WTC11 (cell line): Measurements from ENCODE around the gene VEGFB. TPM values are rescaled to one million over a fixed set of nuclear protein-coding genes. Genes with fewer than 3 reads are reported as not detected.

Source experiments
- ATAC-seq: fragments of 200-7000 bp; cut with Tn5 transposase; 2 replicates; pipeline ENCODE4 v1.10.0; 2021; ENCODE audit warnings: mild to moderate bottlenecking, moderate library complexity
- CTCF ChIA-PET: fragments of 300-600 bp; sonication (Branson Sonifier 250); formaldehyde crosslinking; loops from one replicate; lab custom pipeline; 2021; ENCODE audit warnings: antibody characterized with exemption; lab: Charles Lee
- POLR2A ChIA-PET: fragments of 350-600 bp; sonication (Branson Sonifier 250); formaldehyde crosslinking; loops from one replicate; lab custom pipeline; 2021; ENCODE audit warnings: antibody characterized with exemption; lab: Charles Lee
- DNase-seq: peaks from one replicate; pipeline ENCODE4 v3.0.0; 2021; ENCODE audit warnings: low spot score
- H3K27ac Mint-ChIP-seq: 2 replicates; pipeline ENCODE4 v1.8.0; 2021; ENCODE audit warnings: mixed read lengths
- H3K27me3 Mint-ChIP-seq: 2 replicates; pipeline ENCODE4 v1.8.0; 2021; ENCODE audit warnings: low read depth, mild to moderate bottlenecking, moderate library complexity, mixed read lengths
- H3K36me3 Mint-ChIP-seq: 2 replicates; pipeline ENCODE4 v1.8.0; 2021; ENCODE audit warnings: mixed read lengths
- H3K4me1 Mint-ChIP-seq: 2 replicates; pipeline ENCODE4 v1.8.0; 2022; ENCODE audit warnings: mixed read lengths
- H3K4me3 Mint-ChIP-seq: 2 replicates; pipeline ENCODE4 v1.8.0; 2021; ENCODE audit warnings: mild to moderate bottlenecking, moderate library complexity, mixed read lengths
- H3K9me3 Mint-ChIP-seq: 2 replicates; pipeline ENCODE4 v1.8.0; 2021; ENCODE audit warnings: mixed read lengths
- CREM ChIP-seq: sonication (generic); formaldehyde crosslinking; IDR thresholded peaks from 2 replicates; pipeline ENCODE4 v1.8.1; 2022; ENCODE audit warnings: mild to moderate bottlenecking, missing genetic modification reagents, moderate library complexity
- EMX1 ChIP-seq: fragments of 250-450 bp; sonication (Bioruptor Pico); IDR thresholded peaks from 2 replicates; pipeline ENCODE4 v1.8.0; 2021; ENCODE audit warnings: mild to moderate bottlenecking
- ESRRA ChIP-seq: sonication (generic); formaldehyde crosslinking; IDR thresholded peaks from 2 replicates; pipeline ENCODE4 v1.8.1; 2022; ENCODE audit warnings: mild to moderate bottlenecking, missing genetic modification reagents, borderline replicate concordance
- GABPB1 ChIP-seq: sonication (generic); formaldehyde crosslinking; IDR thresholded peaks from 2 replicates; pipeline ENCODE4 v1.8.1; 2023; ENCODE audit warnings: mild to moderate bottlenecking, missing genetic modification reagents
- GRHL2 ChIP-seq: fragments of 250-450 bp; sonication (Bioruptor Pico); IDR thresholded peaks from 2 replicates; pipeline ENCODE4 v1.8.0; 2022; ENCODE audit warnings: mild to moderate bottlenecking, moderate library complexity; ENCODE audit not compliant: insufficient replicate concordance, severe bottlenecking
- HMGA2 ChIP-seq: fragments of 250-450 bp; sonication (Bioruptor Pico); IDR thresholded peaks from 2 replicates; pipeline ENCODE4 v1.4.0; 2021; ENCODE audit warnings: mild to moderate bottlenecking, moderate library complexity
- KAT7 ChIP-seq: sonication (generic); formaldehyde crosslinking; IDR thresholded peaks from 2 replicates; pipeline ENCODE4 v1.8.1; 2023; ENCODE audit warnings: missing genetic modification reagents, mild to moderate bottlenecking, borderline replicate concordance
- MYBL2 ChIP-seq: sonication (generic); formaldehyde crosslinking; IDR thresholded peaks from 2 replicates; pipeline ENCODE4 v1.8.1; 2023; ENCODE audit warnings: mild to moderate bottlenecking, moderate library complexity, missing genetic modification reagents
- NR1H2 ChIP-seq: sonication (generic); formaldehyde crosslinking; IDR thresholded peaks from 2 replicates; pipeline ENCODE4 v1.9.0; 2021; ENCODE audit warnings: mild to moderate bottlenecking, moderate library complexity, missing genetic modification reagents
- OVOL2 ChIP-seq: fragments of 250-450 bp; sonication (Bioruptor Pico); IDR thresholded peaks from 2 replicates; pipeline ENCODE4 v1.9.0; 2021; ENCODE audit warnings: mild to moderate bottlenecking, borderline replicate concordance
- SMAD3 ChIP-seq: sonication (generic); formaldehyde crosslinking; IDR thresholded peaks from 2 replicates; pipeline ENCODE4 v1.8.0; 2022; ENCODE audit warnings: missing genetic modification reagents, mild to moderate bottlenecking, borderline replicate concordance
- SMAD4 ChIP-seq: sonication (generic); formaldehyde crosslinking; IDR thresholded peaks from 2 replicates; pipeline ENCODE4 v1.8.0; 2022; ENCODE audit warnings: mild to moderate bottlenecking, missing genetic modification reagents
- SOX15 ChIP-seq: fragments of 250-450 bp; sonication (Bioruptor Pico); IDR thresholded peaks from 2 replicates; pipeline ENCODE4 v1.9.0; 2021; ENCODE audit warnings: mild to moderate bottlenecking
- TP53 ChIP-seq: sonication (generic); formaldehyde crosslinking; IDR thresholded peaks from 2 replicates; pipeline ENCODE4 v1.8.1; 2023; ENCODE audit warnings: mild to moderate bottlenecking, missing genetic modification reagents
- ZBTB21 ChIP-seq: sonication (generic); formaldehyde crosslinking; IDR thresholded peaks from 2 replicates; pipeline ENCODE4 v1.8.1; 2023; ENCODE audit warnings: mild to moderate bottlenecking, missing genetic modification reagents, borderline replicate concordance
- ZNF317 ChIP-seq: sonication (generic); formaldehyde crosslinking; IDR thresholded peaks from 2 replicates; pipeline ENCODE4 v1.8.1; 2023; ENCODE audit warnings: low read depth, mild to moderate bottlenecking, moderate library complexity, missing genetic modification reagents, borderline replicate concordance
- total RNA-seq: library from RNA; stranded (reverse); gene quantifications from 3 replicates; pipeline ENCODE4 v1.2.3, GENCODE V29; 2021
- TF ChIP-seq, protein P1 (sequence below): sonication (generic); formaldehyde crosslinking; IDR thresholded peaks from 2 replicates; pipeline ENCODE4 v1.8.0; 2022; ENCODE audit warnings: mild to moderate bottlenecking, missing genetic modification reagents
- TF ChIP-seq, protein P2 (sequence below): sonication (generic); formaldehyde crosslinking; IDR thresholded peaks from 2 replicates; pipeline ENCODE4 v1.8.1; 2023; ENCODE audit warnings: mild to moderate bottlenecking, missing genetic modification reagents
- TF ChIP-seq, protein P3 (sequence below): sonication (generic); formaldehyde crosslinking; IDR thresholded peaks from 2 replicates; pipeline ENCODE4 v1.8.0; 2022; ENCODE audit warnings: mild to moderate bottlenecking, missing genetic modification reagents
- TF ChIP-seq, protein P4 (sequence below): sonication (generic); formaldehyde crosslinking; IDR thresholded peaks from 2 replicates; pipeline ENCODE4 v1.8.0; 2023; ENCODE audit warnings: missing genetic modification reagents
- TF ChIP-seq, protein P5 (sequence below): sonication (generic); formaldehyde crosslinking; IDR thresholded peaks from 2 replicates; pipeline ENCODE4 v1.8.0; 2023; ENCODE audit warnings: missing genetic modification reagents, mild to moderate bottlenecking, borderline replicate concordance
- TF ChIP-seq, protein P6 (sequence below): sonication (generic); formaldehyde crosslinking; IDR thresholded peaks from 2 replicates; pipeline ENCODE4 v1.8.0; 2022; ENCODE audit warnings: missing genetic modification reagents
- TF ChIP-seq, protein P7 (sequence below): sonication (generic); formaldehyde crosslinking; IDR thresholded peaks from 2 replicates; pipeline ENCODE4 v1.8.1; 2022; ENCODE audit warnings: low read depth, mild to moderate bottlenecking, moderate library complexity, missing genetic modification reagents, borderline replicate concordance

The VEGFB gene
- total RNA-seq, 1 experiment from 2014 or later = 51.7 TPM

DNA sequence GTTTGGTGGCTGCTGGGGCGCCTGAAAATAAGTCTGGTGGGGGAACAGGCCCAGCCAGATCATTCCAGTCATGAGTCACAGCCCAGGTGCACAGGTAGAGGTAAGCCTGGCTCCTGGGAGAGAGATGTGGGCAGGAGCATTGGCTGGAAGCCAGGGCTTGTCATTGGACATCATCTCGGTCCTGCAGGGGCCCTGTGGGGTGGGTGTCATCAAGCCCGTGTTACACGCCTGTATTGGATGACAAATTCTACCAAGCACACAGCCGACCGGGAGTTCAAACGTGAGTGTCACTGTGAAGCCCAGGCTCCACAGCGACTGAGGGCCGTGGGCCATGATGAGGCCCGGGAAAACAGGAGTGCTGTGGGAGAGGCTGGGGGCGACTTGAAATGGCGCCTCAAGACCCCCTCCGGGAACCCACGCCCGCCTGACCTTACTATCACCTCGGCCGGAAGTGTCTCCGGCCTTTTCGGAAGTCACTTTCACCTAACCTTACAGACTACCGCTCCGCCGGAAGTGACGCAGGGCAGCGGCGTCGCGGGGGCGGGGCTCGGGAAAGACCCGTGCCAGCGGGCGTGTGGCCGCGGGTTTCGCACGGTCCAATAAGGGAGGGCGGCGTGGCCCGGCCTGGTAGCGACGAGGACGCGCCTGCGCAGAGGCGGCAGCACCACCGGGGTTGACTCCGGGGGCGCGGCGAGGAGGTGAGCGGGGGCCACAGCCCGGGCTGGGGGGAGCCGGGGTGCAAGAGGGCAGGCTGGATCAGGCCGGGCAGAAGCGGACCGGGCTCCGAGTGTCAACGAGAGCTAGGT, 6.3 kb downstream of the VEGFB start, which contains the start of gene FKBP2:
Gene FKBP2, plus strand, starts transcription at position 661 of the 806 bp plus-strand sequence. CDS start 1,293 bp downstream, outside the sequence.
- ATAC-seq (peak; percentile 57), DNase-seq (peak; percentile 97)
- CTCF ChIA-PET = interaction anchor here (0.6 to 3.8 kb wide), 15 partner anchors 10 to 321 kb away, joined by 3 to 50 read pairs (median 3); partner anchors contain the start of genes ESRRA, NUDT22, PLCB3 and PRDX5
- Mint-ChIP-seq H3K27me3 (no peaks in the 10 kb centered on the region), H3K27ac (peak within 1 kb of the TSS; percentile 100), H3K4me3 (peak within 1 kb of the TSS; percentile 88), H3K4me1 (peaks cover 30% of the 10 kb centered on the region), H3K36me3 (peaks cover 12% of the 10 kb centered on the region), H3K9me3 (no peaks in the 10 kb centered on the region)
- POLR2A ChIA-PET = interaction anchor here (0.6 to 1.2 kb wide), 9 partner anchors 9 to 77 kb away, joined by 3 to 9 read pairs (median 4); partner anchors contain the start of genes PRDX5, STIP1 and TRMT112
- TF ChIP-seq, protein P1, sequence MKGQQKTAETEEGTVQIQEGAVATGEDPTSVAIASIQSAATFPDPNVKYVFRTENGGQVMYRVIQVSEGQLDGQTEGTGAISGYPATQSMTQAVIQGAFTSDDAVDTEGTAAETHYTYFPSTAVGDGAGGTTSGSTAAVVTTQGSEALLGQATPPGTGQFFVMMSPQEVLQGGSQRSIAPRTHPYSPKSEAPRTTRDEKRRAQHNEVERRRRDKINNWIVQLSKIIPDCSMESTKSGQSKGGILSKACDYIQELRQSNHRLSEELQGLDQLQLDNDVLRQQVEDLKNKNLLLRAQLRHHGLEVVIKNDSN = peak; percentile 49; the same call in 1 of the 2 replicates
- TF ChIP-seq, protein P2, sequence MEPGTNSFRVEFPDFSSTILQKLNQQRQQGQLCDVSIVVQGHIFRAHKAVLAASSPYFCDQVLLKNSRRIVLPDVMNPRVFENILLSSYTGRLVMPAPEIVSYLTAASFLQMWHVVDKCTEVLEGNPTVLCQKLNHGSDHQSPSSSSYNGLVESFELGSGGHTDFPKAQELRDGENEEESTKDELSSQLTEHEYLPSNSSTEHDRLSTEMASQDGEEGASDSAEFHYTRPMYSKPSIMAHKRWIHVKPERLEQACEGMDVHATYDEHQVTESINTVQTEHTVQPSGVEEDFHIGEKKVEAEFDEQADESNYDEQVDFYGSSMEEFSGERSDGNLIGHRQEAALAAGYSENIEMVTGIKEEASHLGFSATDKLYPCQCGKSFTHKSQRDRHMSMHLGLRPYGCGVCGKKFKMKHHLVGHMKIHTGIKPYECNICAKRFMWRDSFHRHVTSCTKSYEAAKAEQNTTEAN = no peak
- TF ChIP-seq, protein P3, sequence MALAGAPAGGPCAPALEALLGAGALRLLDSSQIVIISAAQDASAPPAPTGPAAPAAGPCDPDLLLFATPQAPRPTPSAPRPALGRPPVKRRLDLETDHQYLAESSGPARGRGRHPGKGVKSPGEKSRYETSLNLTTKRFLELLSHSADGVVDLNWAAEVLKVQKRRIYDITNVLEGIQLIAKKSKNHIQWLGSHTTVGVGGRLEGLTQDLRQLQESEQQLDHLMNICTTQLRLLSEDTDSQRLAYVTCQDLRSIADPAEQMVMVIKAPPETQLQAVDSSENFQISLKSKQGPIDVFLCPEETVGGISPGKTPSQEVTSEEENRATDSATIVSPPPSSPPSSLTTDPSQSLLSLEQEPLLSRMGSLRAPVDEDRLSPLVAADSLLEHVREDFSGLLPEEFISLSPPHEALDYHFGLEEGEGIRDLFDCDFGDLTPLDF (CRISPR knock-in tag) = 0 out of 2 replicates have a peak, but pooled peaks have one; percentile 55
- TF ChIP-seq ZNF317 (CRISPR knock-in tag) (no peak), MYBL2 (CRISPR knock-in tag) (0 out of 2 replicates have a peak, but pooled peaks have one; percentile 79), ESRRA (CRISPR knock-in tag) (no peak), OVOL2 (no peak), GRHL2 (no peak), GABPB1 (CRISPR knock-in tag) (peak; percentile 60; the same call in 1 of the 2 replicates), NR1H2 (no peak), SMAD3 (CRISPR knock-in tag) (peak; percentile 79; the same call in 1 of the 2 replicates), SOX15 (CRISPR knock-in tag) (no peak), KAT7 (CRISPR knock-in tag) (no peak), SMAD4 (CRISPR knock-in tag) (no peak), HMGA2 (CRISPR knock-in tag) (0 out of 2 replicates have a peak, but pooled peaks have one; percentile 17), EMX1 (no peak), CREM (peak; percentile 95), ZBTB21 (CRISPR knock-in tag) (no peak), TP53 (CRISPR knock-in tag) (no peak)
- TF ChIP-seq, protein P4, sequence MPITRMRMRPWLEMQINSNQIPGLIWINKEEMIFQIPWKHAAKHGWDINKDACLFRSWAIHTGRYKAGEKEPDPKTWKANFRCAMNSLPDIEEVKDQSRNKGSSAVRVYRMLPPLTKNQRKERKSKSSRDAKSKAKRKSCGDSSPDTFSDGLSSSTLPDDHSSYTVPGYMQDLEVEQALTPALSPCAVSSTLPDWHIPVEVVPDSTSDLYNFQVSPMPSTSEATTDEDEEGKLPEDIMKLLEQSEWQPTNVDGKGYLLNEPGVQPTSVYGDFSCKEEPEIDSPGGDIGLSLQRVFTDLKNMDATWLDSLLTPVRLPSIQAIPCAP (CRISPR knock-in tag) = no peak
- TF ChIP-seq, protein P5, sequence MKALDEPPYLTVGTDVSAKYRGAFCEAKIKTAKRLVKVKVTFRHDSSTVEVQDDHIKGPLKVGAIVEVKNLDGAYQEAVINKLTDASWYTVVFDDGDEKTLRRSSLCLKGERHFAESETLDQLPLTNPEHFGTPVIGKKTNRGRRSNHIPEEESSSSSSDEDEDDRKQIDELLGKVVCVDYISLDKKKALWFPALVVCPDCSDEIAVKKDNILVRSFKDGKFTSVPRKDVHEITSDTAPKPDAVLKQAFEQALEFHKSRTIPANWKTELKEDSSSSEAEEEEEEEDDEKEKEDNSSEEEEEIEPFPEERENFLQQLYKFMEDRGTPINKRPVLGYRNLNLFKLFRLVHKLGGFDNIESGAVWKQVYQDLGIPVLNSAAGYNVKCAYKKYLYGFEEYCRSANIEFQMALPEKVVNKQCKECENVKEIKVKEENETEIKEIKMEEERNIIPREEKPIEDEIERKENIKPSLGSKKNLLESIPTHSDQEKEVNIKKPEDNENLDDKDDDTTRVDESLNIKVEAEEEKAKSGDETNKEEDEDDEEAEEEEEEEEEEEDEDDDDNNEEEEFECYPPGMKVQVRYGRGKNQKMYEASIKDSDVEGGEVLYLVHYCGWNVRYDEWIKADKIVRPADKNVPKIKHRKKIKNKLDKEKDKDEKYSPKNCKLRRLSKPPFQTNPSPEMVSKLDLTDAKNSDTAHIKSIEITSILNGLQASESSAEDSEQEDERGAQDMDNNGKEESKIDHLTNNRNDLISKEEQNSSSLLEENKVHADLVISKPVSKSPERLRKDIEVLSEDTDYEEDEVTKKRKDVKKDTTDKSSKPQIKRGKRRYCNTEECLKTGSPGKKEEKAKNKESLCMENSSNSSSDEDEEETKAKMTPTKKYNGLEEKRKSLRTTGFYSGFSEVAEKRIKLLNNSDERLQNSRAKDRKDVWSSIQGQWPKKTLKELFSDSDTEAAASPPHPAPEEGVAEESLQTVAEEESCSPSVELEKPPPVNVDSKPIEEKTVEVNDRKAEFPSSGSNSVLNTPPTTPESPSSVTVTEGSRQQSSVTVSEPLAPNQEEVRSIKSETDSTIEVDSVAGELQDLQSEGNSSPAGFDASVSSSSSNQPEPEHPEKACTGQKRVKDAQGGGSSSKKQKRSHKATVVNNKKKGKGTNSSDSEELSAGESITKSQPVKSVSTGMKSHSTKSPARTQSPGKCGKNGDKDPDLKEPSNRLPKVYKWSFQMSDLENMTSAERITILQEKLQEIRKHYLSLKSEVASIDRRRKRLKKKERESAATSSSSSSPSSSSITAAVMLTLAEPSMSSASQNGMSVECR (CRISPR knock-in tag) = no peak
- TF ChIP-seq, protein P6, sequence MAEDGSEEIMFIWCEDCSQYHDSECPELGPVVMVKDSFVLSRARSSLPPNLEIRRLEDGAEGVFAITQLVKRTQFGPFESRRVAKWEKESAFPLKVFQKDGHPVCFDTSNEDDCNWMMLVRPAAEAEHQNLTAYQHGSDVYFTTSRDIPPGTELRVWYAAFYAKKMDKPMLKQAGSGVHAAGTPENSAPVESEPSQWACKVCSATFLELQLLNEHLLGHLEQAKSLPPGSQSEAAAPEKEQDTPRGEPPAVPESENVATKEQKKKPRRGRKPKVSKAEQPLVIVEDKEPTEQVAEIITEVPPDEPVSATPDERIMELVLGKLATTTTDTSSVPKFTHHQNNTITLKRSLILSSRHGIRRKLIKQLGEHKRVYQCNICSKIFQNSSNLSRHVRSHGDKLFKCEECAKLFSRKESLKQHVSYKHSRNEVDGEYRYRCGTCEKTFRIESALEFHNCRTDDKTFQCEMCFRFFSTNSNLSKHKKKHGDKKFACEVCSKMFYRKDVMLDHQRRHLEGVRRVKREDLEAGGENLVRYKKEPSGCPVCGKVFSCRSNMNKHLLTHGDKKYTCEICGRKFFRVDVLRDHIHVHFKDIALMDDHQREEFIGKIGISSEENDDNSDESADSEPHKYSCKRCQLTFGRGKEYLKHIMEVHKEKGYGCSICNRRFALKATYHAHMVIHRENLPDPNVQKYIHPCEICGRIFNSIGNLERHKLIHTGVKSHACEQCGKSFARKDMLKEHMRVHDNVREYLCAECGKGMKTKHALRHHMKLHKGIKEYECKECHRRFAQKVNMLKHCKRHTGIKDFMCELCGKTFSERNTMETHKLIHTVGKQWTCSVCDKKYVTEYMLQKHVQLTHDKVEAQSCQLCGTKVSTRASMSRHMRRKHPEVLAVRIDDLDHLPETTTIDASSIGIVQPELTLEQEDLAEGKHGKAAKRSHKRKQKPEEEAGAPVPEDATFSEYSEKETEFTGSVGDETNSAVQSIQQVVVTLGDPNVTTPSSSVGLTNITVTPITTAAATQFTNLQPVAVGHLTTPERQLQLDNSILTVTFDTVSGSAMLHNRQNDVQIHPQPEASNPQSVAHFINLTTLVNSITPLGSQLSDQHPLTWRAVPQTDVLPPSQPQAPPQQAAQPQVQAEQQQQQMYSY (CRISPR knock-in tag) = no peak
- TF ChIP-seq, protein P7, sequence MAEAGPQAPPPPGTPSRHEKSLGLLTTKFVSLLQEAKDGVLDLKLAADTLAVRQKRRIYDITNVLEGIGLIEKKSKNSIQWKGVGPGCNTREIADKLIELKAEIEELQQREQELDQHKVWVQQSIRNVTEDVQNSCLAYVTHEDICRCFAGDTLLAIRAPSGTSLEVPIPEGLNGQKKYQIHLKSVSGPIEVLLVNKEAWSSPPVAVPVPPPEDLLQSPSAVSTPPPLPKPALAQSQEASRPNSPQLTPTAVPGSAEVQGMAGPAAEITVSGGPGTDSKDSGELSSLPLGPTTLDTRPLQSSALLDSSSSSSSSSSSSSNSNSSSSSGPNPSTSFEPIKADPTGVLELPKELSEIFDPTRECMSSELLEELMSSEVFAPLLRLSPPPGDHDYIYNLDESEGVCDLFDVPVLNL (CRISPR knock-in tag) = no peak
